ENCODE data around the gene ABCG2. TPM values are rescaled to one million over a fixed set of nuclear protein-coding genes. Genes with fewer than 3 reads are reported as not detected.

ABCG2 gene
- total and polyA plus RNA-seq, 2 of the 8 experiments (the other 6 are each of a cell fraction or from before 2014, with no cell fraction given): 2.4 to 4.6 TPM

DNA sequence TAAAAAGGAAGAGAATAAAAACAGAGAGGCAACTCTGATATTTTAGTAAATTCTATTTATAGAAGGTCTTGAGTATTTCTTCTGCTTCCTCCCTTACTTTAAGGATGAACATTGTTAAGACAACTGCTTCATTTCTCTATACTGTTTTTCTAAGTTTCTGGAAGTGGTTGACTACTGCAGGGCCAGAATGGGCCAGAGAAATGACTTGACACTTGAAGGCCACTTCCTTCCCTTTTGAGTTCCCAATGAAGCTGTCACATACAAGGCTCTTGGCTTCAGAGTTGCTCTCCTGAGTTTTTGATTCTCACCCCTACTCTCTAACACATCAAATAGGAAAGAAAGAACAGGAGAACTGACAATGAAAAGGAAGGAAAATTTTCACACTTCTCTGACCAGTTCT lies 113.4 kb downstream of the ABCG2 start:
- H3K4me2 ChIP-seq (ENCODE audit: insufficient read depth in 1 of 2, low read depth in 2 of 2, low read length in 2 of 2): no peak overlapping the region
- H3K14ac ChIP-seq (ENCODE audit: insufficient read length): no peak overlapping the region
- no peak overlapping the region for H4K8ac ChIP-seq (ENCODE audit: extremely low read depth, insufficient read depth, low read length)
- H3K4ac ChIP-seq (replicated peaks; ENCODE audit: insufficient read length, low read depth, low read length): no peak overlapping the region
- H3K4me3 ChIP-seq (ENCODE audit: extremely low read depth in 1 of 4, insufficient read depth in 2 of 4, low read depth in 3 of 4, low read length in 4 of 4): no peak overlapping the region
- no peak overlapping the region for H2AK5ac ChIP-seq (ENCODE audit: low read depth, low read length)
- H4K20me1 ChIP-seq (replicated peaks in 1 of 2; ENCODE audit: control insufficient read depth in 1 of 2, insufficient read depth in 2 of 2, low read length in 2 of 2): no peaks in the 10 kb centered on the region
- no peaks in the 10 kb centered on the region for H3K27me3 ChIP-seq (replicated peaks in 1 of 4; ENCODE audit: control insufficient read depth in 3 of 4, extremely low read depth in 1 of 4, insufficient read depth in 3 of 4, low read length in 3 of 4)
- H4K91ac ChIP-seq (replicated peaks; ENCODE audit: insufficient read length, low read length): no peak overlapping the region
- H2BK15ac ChIP-seq (ENCODE audit: low read length): no peak overlapping the region
- DNase-seq (ENCODE audit: low read depth in 1 of 2, low spot score in 2 of 2) (no peak), FAIRE-seq (no peak)
- POLR2A ChIA-PET (ENCODE audit: partially characterized antibody): no interaction called here
- no peak overlapping the region for H3K27ac ChIP-seq (ENCODE audit: low read depth, low read length)
- H3K36me3 ChIP-seq (ENCODE audit: control insufficient read depth in 2 of 4, insufficient read depth in 4 of 4, low read length in 3 of 4): peaks cover 16 to 78% (median 53%) of the 10 kb centered on the region in 4 experiments
- no peaks in the 10 kb centered on the region for H3K23me2 ChIP-seq (ENCODE audit: low read depth, low read length)
- no peak overlapping the region for H4K5ac ChIP-seq (ENCODE audit: insufficient read length, low read depth, low read length)
- CTCF ChIA-PET (ENCODE audit: partially characterized antibody): interaction anchor here (1.1 to 1.3 kb wide), 3 partner anchors 9 to 168 kb away, joined by 3 read pairs; no protein-coding TSS in a partner anchor
- H3K23ac ChIP-seq (ENCODE audit: insufficient read length): no peak overlapping the region
- H2BK120ac ChIP-seq (replicated peaks; ENCODE audit: low read depth, low read length): no peak overlapping the region
- H3K79me1 ChIP-seq (ENCODE audit: low read depth, low read length): no peaks in the 10 kb centered on the region; the same call in 1 of the 2 replicates
- H3K4me1 ChIP-seq (replicated peaks in 1 of 4; ENCODE audit: control insufficient read depth in 3 of 4, insufficient read depth in 4 of 4, low read length in 3 of 4): no peaks in the 10 kb centered on the region
- H3K9ac ChIP-seq (replicated peaks in 1 of 4; ENCODE audit: extremely low read depth in 1 of 4, low read depth in 3 of 4, low read length in 3 of 4): no peak overlapping the region
- no peak overlapping the region for H2BK5ac ChIP-seq (ENCODE audit: low read depth, low read length)
- no peaks in the 10 kb centered on the region for H3K79me2 ChIP-seq (ENCODE audit: control insufficient read depth in 1 of 2, insufficient read depth in 2 of 2, low read length in 2 of 2)
- no peaks in the 10 kb centered on the region for H3K9me3 ChIP-seq (ENCODE audit: insufficient read depth in 2 of 2, low read depth in 1 of 2, low read length in 1 of 2)
- no peak overlapping the region for H2AFZ ChIP-seq (ENCODE audit: low read length)
- no peak overlapping the region for H3K56ac ChIP-seq (replicated peaks; ENCODE audit: insufficient read length, low read depth, low read length)
- no peak overlapping the region for H2BK20ac ChIP-seq (ENCODE audit: low read length)
- H2BK12ac ChIP-seq (ENCODE audit: low read depth, low read length): no peak overlapping the region
- no peak overlapping the region for H3K18ac ChIP-seq (ENCODE audit: extremely low read depth, low read length)
- no peak for TF ChIP-seq SP4 (IDR thresholded peaks at IDR 0.05; ENCODE audit: low read length)
- no peak for TF ChIP-seq CBX5 (IDR thresholded peaks at IDR 0.05; ENCODE audit: low read depth, low read length)
- TF ChIP-seq HDAC6 (IDR thresholded peaks at IDR 0.05; ENCODE audit: low read depth, low read length): no peak
- no peak for TF ChIP-seq MAFK (IDR thresholded peaks at IDR 0.05; ENCODE audit: low read depth, low read length)
- TF ChIP-seq, protein P1, sequence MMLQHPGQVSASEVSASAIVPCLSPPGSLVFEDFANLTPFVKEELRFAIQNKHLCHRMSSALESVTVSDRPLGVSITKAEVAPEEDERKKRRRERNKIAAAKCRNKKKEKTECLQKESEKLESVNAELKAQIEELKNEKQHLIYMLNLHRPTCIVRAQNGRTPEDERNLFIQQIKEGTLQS (IDR thresholded peaks at IDR 0.05; ENCODE audit: insufficient read depth, low read depth, low read length): no peak
- TF ChIP-seq GTF2F1 (IDR thresholded peaks at IDR 0.05; ENCODE audit: borderline replicate concordance, low read depth, low read length): no peak
- no peak for TF ChIP-seq NANOG (IDR thresholded peaks at IDR 0.05; ENCODE audit: insufficient read depth, low read depth, low read length, poor library complexity, severe bottlenecking)
- no peak for TF ChIP-seq CTBP2 (IDR thresholded peaks at IDR 0.05; ENCODE audit: borderline replicate concordance, insufficient read depth, insufficient read length, low read length)
- no peak for TF ChIP-seq RNF2 (IDR thresholded peaks at IDR 0.05; ENCODE audit: borderline replicate concordance, low read depth, low read length, missing control alignments, poor library complexity, severe bottlenecking)
- no peak for TF ChIP-seq PHF8 (conservative IDR thresholded peaks at IDR 0.05; ENCODE audit: low read depth, low read length)
- no peak for TF ChIP-seq EGR1 (IDR thresholded peaks at IDR 0.05; ENCODE audit: borderline replicate concordance, low read depth, low read length)
- no peak for TF ChIP-seq HDAC2 (IDR thresholded peaks at IDR 0.05; ENCODE audit: borderline replicate concordance in 1 of 2, low read depth in 2 of 2, low read length in 2 of 2)
